SK-N-SH (cell line): ENCODE measurements around the gene IL2RG. TPM values are rescaled to one million over a fixed set of nuclear protein-coding genes. Genes with fewer than 3 reads are reported as not detected.
A peak's percentile ranks its signal among the peaks of the same experiment; 100 is the strongest.

Source experiments
- CTCF ChIA-PET: fragments of 300-600, 350-600 bp; formaldehyde crosslinking; extraction: SDS; loops from one replicate; lab custom pipeline; 2021; lab: Yijun Ruan, JAX
- POLR2A ChIA-PET: fragments of 350-600 bp; sonication (Branson Sonifier 250); formaldehyde crosslinking; extraction: SDS; loops from one replicate; lab custom pipeline; 2020; ENCODE audit warnings: antibody characterized with exemption, inconsistent platforms; lab: Yijun Ruan, JAX
- DNase-seq: peaks from one replicate; pipeline ENCODE4 v3.0.0; 2012
- H2AFZ ChIP-seq: fragments of 200-600 bp; sonication (generic); 2 replicates; pipeline ENCODE4 v1.8.1; 2016; ENCODE audit warnings: antibody characterized with exemption, mild to moderate bottlenecking, low read depth
- H3F3A ChIP-seq: fragments of 200-600 bp; sonication (generic); replicated peaks from 2 replicates; pipeline ENCODE3; 2016; ENCODE audit warnings: antibody characterized with exemption, mild to moderate bottlenecking; ENCODE audit not compliant: insufficient read depth
- H3K27ac ChIP-seq, 2 experiments: fragments of 200-500 bp in 1 of 2; fragments of 200-600 bp in 1 of 2; sonication (Bioruptor generic) in 1 of 2; sonication (generic), shearing (Covaris generic) in 1 of 2; 2 replicates each; pipeline versions ENCODE4 v1.5.1 to v1.6.1; 2014 to 2016; ENCODE audit warnings: low read depth in 2 of 2, inconsistent platforms in 1 of 2, low read length in 1 of 2, mild to moderate bottlenecking in 1 of 2, mixed read lengths in 1 of 2
- H3K27me3 ChIP-seq: fragments of 200-600 bp; sonication (generic), shearing (Covaris generic); 2 replicates; pipeline ENCODE4 v1.6.1; 2016; ENCODE audit warnings: mixed run types; ENCODE audit not compliant: insufficient read depth
- H3K36me3 ChIP-seq, 2 experiments: fragments of 200-500 bp in 1 of 2; fragments of 200-600 bp in 1 of 2; sonication (Bioruptor generic) in 1 of 2; sonication (generic) in 1 of 2; replicated peaks in 1 of 2; 2 replicates each; pipeline versions ENCODE3 to v1.5.1; 2014 to 2016; ENCODE audit warnings: low read length in 1 of 2, mild to moderate bottlenecking in 1 of 2; ENCODE audit not compliant: insufficient read depth in 2 of 2, control insufficient read depth in 1 of 2
- H3K4me1 ChIP-seq, 2 experiments: fragments of 200-500 bp in 1 of 2; fragments of 200-600 bp in 1 of 2; sonication (Bioruptor generic) in 1 of 2; sonication (generic), shearing (Covaris generic) in 1 of 2; 2 replicates each; pipeline versions ENCODE4 v1.5.1 to v1.6.1; 2014 to 2016; ENCODE audit warnings: low read depth in 1 of 2, low read length in 1 of 2, mixed run types in 1 of 2; ENCODE audit not compliant: insufficient read depth in 2 of 2, control insufficient read depth in 1 of 2
- H3K4me2 ChIP-seq: fragments of 200-600 bp; sonication (generic), shearing (Covaris generic); 2 replicates; pipeline ENCODE4 v1.6.1; 2017; ENCODE audit warnings: mixed run types
- H3K4me3 ChIP-seq, 2 experiments: fragments of 200-500 bp in 1 of 2; fragments of 200-600 bp in 1 of 2; sonication (Bioruptor generic) in 1 of 2; sonication (generic), shearing (Covaris generic) in 1 of 2; 2 replicates each; pipeline versions ENCODE4 v1.5.1 to v1.8.1; 2014 to 2016; ENCODE audit warnings: low read depth in 2 of 2, inconsistent platforms in 1 of 2, low read length in 1 of 2, mild to moderate bottlenecking in 1 of 2, mixed read lengths in 1 of 2, moderate library complexity in 1 of 2
- H3K79me2 ChIP-seq: fragments of 200-600 bp; sonication (generic); 2 replicates; pipeline ENCODE4 v1.8.1; 2017; ENCODE audit warnings: mild to moderate bottlenecking; ENCODE audit not compliant: insufficient read depth
- H3K9ac ChIP-seq: fragments of 200-600 bp; sonication (generic); 2 replicates; pipeline ENCODE4 v1.6.1; 2017; ENCODE audit warnings: mixed run types
- H3K9me2 ChIP-seq: fragments of 200-600 bp; sonication (generic); 2 replicates; pipeline ENCODE4 v1.6.1; 2017; ENCODE audit warnings: mixed run types
- H3K9me3 ChIP-seq: fragments of 200-600 bp; sonication (generic); 2 replicates; pipeline ENCODE4 v1.6.1; 2017; ENCODE audit warnings: mixed run types, mild to moderate bottlenecking, moderate library complexity
- H4K20me1 ChIP-seq: fragments of 200-600 bp; sonication (generic); 2 replicates; pipeline ENCODE4 v1.6.1; 2017; ENCODE audit warnings: mild to moderate bottlenecking, mixed run types; ENCODE audit not compliant: insufficient read depth
- CTCF ChIP-seq: fragments of 200-600 bp; sonication (generic); IDR thresholded peaks from 2 replicates; pipeline ENCODE4 v1.6.1; 2017; ENCODE audit warnings: antibody characterized with exemption, mild to moderate bottlenecking, moderate library complexity
- EP300 ChIP-seq, 2 experiments: IDR thresholded peaks; 2 replicates each; pipeline versions ENCODE4 v1.4.0 to v1.6.1; 2012; ENCODE audit warnings: borderline replicate concordance in 1 of 2, low read depth in 1 of 2, low read length in 1 of 2
- FOXJ3 ChIP-seq: sonication (generic); formaldehyde crosslinking; IDR thresholded peaks from 2 replicates; pipeline ENCODE4 v1.5.1; 2020; ENCODE audit warnings: mild to moderate bottlenecking, missing genetic modification reagents
- FOXM1 ChIP-seq: IDR thresholded peaks from 2 replicates; pipeline ENCODE4 v1.4.0; 2012; ENCODE audit warnings: low read depth, mild to moderate bottlenecking
- JUND ChIP-seq: IDR thresholded peaks from 2 replicates; pipeline ENCODE4 v1.4.0; 2012
- MEF2A ChIP-seq: IDR thresholded peaks from 2 replicates; pipeline ENCODE4 v1.4.0; 2012; ENCODE audit warnings: low read depth, borderline replicate concordance
- POLR2AphosphoS5 ChIP-seq: IDR thresholded peaks from 2 replicates; pipeline ENCODE4 v1.6.1; 2012; ENCODE audit warnings: low read depth, low read length
- RCOR1 ChIP-seq: fragments of 150-350 bp; IDR thresholded peaks from 2 replicates; pipeline ENCODE4 v1.6.1; 2017; ENCODE audit warnings: antibody characterized with exemption, low read length
- RFX5 ChIP-seq: IDR thresholded peaks from 2 replicates; pipeline ENCODE4 v1.6.1; 2012; ENCODE audit warnings: mild to moderate bottlenecking, improper control_type of control experiment, low read length
- RXRA ChIP-seq: IDR thresholded peaks from 2 replicates; pipeline ENCODE4 v1.4.0; 2012; ENCODE audit warnings: low read depth, mild to moderate bottlenecking, borderline replicate concordance
- SIN3A ChIP-seq: IDR thresholded peaks from 2 replicates; pipeline ENCODE4 v1.6.1; 2012; ENCODE audit warnings: low read depth, mild to moderate bottlenecking, low read length, moderate library complexity, borderline replicate concordance
- TEAD4 ChIP-seq: IDR thresholded peaks from 2 replicates; pipeline ENCODE4 v1.4.0; 2012; ENCODE audit warnings: mild to moderate bottlenecking, borderline replicate concordance; ENCODE audit not compliant: insufficient read depth
- USF1 ChIP-seq: IDR thresholded peaks from 2 replicates; pipeline ENCODE4 v1.4.0; 2012; ENCODE audit warnings: low read depth, borderline replicate concordance
- USF2 ChIP-seq: fragments of 150-350 bp; IDR thresholded peaks from 2 replicates; pipeline ENCODE4 v1.6.1; 2017; ENCODE audit warnings: antibody characterized with exemption, low read length, low read depth, borderline replicate concordance
- YY1 ChIP-seq: IDR thresholded peaks from 2 replicates; pipeline ENCODE4 v1.4.0; 2012; ENCODE audit warnings: low read depth, mild to moderate bottlenecking
- WGBS: methylation state at CpG from one replicate; pipeline ENCODE4 v1.1.6; 2017; ENCODE audit warnings: low lambda C conversion rate; 5-methylcytosine and 5-hydroxymethylcytosine counted together
- polyA plus RNA-seq, 3 experiments: library from polyadenylated mRNA; depleted of rRNA; stranded (reverse); fragments of >200 nt; gene quantifications; 2 replicates each; pipeline ENCODE4 v1.2.3, GENCODE V29; 2012

IL2RG gene
- polyA plus RNA-seq, 1 of the 3 experiments (the other 2 are of a cell fraction): not detected

GRCh38 chrX:71102292-71102691, 9.1 kb downstream of the IL2RG start:
- CTCF ChIA-PET: interaction anchor here (1.0 to 3.7 kb wide), 6 partner anchors 9 to 78 kb away, joined by 3 to 30 read pairs (median 5); partner anchors contain the start of genes IL2RG and MED12
- 25% methylated on average over 3 of the region's 3 CpGs for WGBS

GRCh38 chrX:71100581-71101505, 10.5 kb downstream of the IL2RG start:
- POLR2A ChIA-PET: interaction anchor here (2.7 kb wide), 1 partner anchor 17 kb away, joined by 8 read pairs; the partner anchor contains the start of gene MED12
- CTCF ChIA-PET: interaction anchor here (1.2 to 3.7 kb wide), 6 partner anchors 9 to 79 kb away, joined by 3 to 30 read pairs (median 4); partner anchors contain the start of gene IL2RG

More at GRCh38 chrX:71102292-71102691, 9.1 kb downstream of the IL2RG start:
- H3K9me2 ChIP-seq: no peaks in the 10 kb centered on the region
- peak; percentile 34 for DNase-seq
- H2AFZ ChIP-seq: no peak overlapping the region
- no peaks in the 10 kb centered on the region for H3K9me3 ChIP-seq
- POLR2A ChIA-PET: interaction anchor here (2.7 kb wide), 1 partner anchor 16 kb away, joined by 8 read pairs; the partner anchor contains the start of gene MED12
- no peaks in the 10 kb centered on the region for H4K20me1 ChIP-seq
- H3K27me3 ChIP-seq: peaks cover 5% of the 10 kb centered on the region; the same call in 1 of the 2 replicates
- no peaks in the 10 kb centered on the region for H3K79me2 ChIP-seq
- TF ChIP-seq JUND: no peak
- no peak for TF ChIP-seq RXRA
- TF ChIP-seq RCOR1: no peak
- TF ChIP-seq USF2: no peak
- TF ChIP-seq EP300 (IDR thresholded peaks at IDR 0.05; ENCODE audit: borderline replicate concordance in 1 of 2, low read depth in 1 of 2, low read length in 1 of 2): no peak
- no peak for TF ChIP-seq USF1
- no peak for TF ChIP-seq YY1
- TF ChIP-seq SIN3A: no peak
- TF ChIP-seq FOXM1: no peak
- TF ChIP-seq RFX5: no peak
- no peak for TF ChIP-seq POLR2AphosphoS5
- no peak for TF ChIP-seq MEF2A
- TF ChIP-seq FOXJ3 (CRISPR knock-in tag): no peak
- no peak for TF ChIP-seq TEAD4
- TF ChIP-seq, all 33 proteins: peak for 0
- Histone ChIP-seq H3K4me3 (no peak overlapping the region), H3F3A (no peaks in the 10 kb centered on the region), H3K4me1 (peaks cover 0 to 30% of the 10 kb centered on the region in 2 experiments; a peak in 1 of 4 replicates), H3K27ac (peak overlapping the region in 1 of 2 experiments; percentile 89; a peak in 2 of 4 replicates), H3K9ac (no peak overlapping the region), H3K36me3 (no peaks in the 10 kb centered on the region), H3K4me2 (no peak overlapping the region)

More at GRCh38 chrX:71100581-71101505, 10.5 kb downstream of the IL2RG start:
- Histone ChIP-seq H3K9ac (no peak overlapping the region), H3K79me2 (no peaks in the 10 kb centered on the region), H3K9me3 (no peaks in the 10 kb centered on the region), H3K4me1 (peaks cover 0 to 40% of the 10 kb centered on the region in 2 experiments; a peak in 1 of 4 replicates), H3K4me3 (no peak overlapping the region), H3K4me2 (no peak overlapping the region), H3K36me3 (no peaks in the 10 kb centered on the region), H3K9me2 (no peaks in the 10 kb centered on the region), H3K27me3 (peaks cover 5% of the 10 kb centered on the region; the same call in 1 of the 2 replicates), H3F3A (no peaks in the 10 kb centered on the region), H4K20me1 (no peaks in the 10 kb centered on the region), H2AFZ (no peak overlapping the region), H3K27ac (no peak overlapping the region)
- WGBS: 33% methylated on average over 15 of the region's 31 CpGs
- DNase-seq: no peak
- TF ChIP-seq CTCF (peak; percentile 18; the same call in 1 of the 2 replicates), YY1 (no peak)
